Left lung (tissue), 10 donors: ENCODE data around the gene DCDC1. TPM values are rescaled to one million over a fixed set of nuclear protein-coding genes. Genes with fewer than 3 reads are reported as not detected.
A peak's percentile ranks its signal among the peaks of the same experiment; 100 is the strongest.

ENCODE experiments used
- ATAC-seq: fragments of 200-7000 bp; cut with Tn5 transposase; one replicate; pipeline ENCODE4 v1.9.1; 2020; ENCODE audit warnings: moderate library complexity
- DNase-seq, 4 donors: peaks; one replicate each; pipeline ENCODE4 v3.0.0-alpha.2; 2013 to 2020
- H3K27ac ChIP-seq, 2 donors: fragments of 200-600 bp; sonication (generic) in 1 of 2; one replicate each; pipeline versions ENCODE4 v1.5.0 to v1.8.0; 2020 to 2021
- H3K27me3 ChIP-seq, 2 donors: fragments of 200-600 bp; sonication (generic) in 1 of 2; one replicate each; pipeline versions ENCODE4 v1.5.0 to v1.8.0; 2020 to 2021
- H3K36me3 ChIP-seq, 2 donors: fragments of 200-600 bp; sonication (generic) in 1 of 2; one replicate each; pipeline versions ENCODE4 v1.5.0 to v1.8.0; 2020 to 2021
- H3K4me1 ChIP-seq, 2 donors: fragments of 200-600 bp; one replicate each; pipeline ENCODE4 v1.8.0; 2021
- H3K4me3 ChIP-seq, 2 donors: fragments of 200-600 bp; sonication (generic) in 1 of 2; one replicate each; pipeline versions ENCODE4 v1.5.0 to v1.8.0; 2020 to 2021; ENCODE audit warnings: mild to moderate bottlenecking in 1 of 2
- H3K9me3 ChIP-seq, 2 donors: fragments of 200-600 bp; sonication (generic) in 1 of 2; one replicate each; pipeline versions ENCODE4 v1.5.0 to v1.8.0; 2020 to 2021
- intact Hi-C, 2 donors: fragments of 100-400 bp; cut with DNase I; formaldehyde crosslinking; loops; one replicate each; pipeline versions ENCODE4 v1.11.2 to v1.14.2; 2022
- polyA plus RNA-seq, 6 donors: library from polyadenylated mRNA; unstranded; fragments of 120-200 nt; gene quantifications; one replicate each; pipeline ENCODE4 v1.2.1, GENCODE V29; 2013; ENCODE audit not compliant: insufficient read length in 6 of 6
- total RNA-seq, 2 donors: library from RNA; stranded (reverse); fragmentation: NEBNext Ultra II Directional; extraction: Animal tissue kit (Norgen Biotek cat#: 25700); gene quantifications; one replicate each; pipeline ENCODE4 v1.2.1, GENCODE V29; 2021
- TF ChIP-seq, protein P1 (sequence below), 2 donors: fragments of 200-600 bp; sonication (generic) in 1 of 2; IDR thresholded peaks; one replicate each; pipeline versions ENCODE4 v1.5.0 to v1.8.0; 2021; ENCODE audit warnings: antibody characterized with exemption in 2 of 2
- donor health status: DM: no; HTN: yes; CAD: no.
- donor health status: DM: no; HTN: no; CAD: no.

DCDC1 gene
- total and polyA plus RNA-seq, 8 donors, result 0.09 to 3.3 (median 2.0) TPM

DNA sequence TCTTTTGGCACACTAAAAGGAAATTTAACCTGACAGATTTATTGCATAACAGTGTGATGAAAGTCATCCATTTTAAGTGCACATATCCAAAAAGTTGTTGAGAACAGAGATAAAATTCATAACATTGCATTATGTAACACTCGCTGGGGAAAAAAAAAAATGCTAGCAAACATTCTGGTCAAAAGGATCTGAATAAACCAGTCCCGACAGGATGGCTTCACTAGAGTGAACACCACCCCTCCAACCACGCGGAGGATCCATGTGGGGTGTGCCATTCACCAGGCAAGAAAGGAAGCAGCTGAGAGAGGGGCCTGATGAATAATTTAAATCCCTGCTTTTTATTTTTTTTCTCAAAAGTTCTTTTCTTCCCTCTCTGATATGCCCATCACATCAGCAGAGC, 258.7 kb downstream of the DCDC1 start:
- intact Hi-C loops, result no loop called here
- no peaks in the 10 kb centered on the region for H3K4me1 ChIP-seq
- H3K4me3 ChIP-seq, result no peak overlapping the region
- H3K9me3 ChIP-seq, result no peaks in the 10 kb centered on the region
- ATAC-seq (no peak), DNase-seq (no peak)
- TF ChIP-seq, protein P1, sequence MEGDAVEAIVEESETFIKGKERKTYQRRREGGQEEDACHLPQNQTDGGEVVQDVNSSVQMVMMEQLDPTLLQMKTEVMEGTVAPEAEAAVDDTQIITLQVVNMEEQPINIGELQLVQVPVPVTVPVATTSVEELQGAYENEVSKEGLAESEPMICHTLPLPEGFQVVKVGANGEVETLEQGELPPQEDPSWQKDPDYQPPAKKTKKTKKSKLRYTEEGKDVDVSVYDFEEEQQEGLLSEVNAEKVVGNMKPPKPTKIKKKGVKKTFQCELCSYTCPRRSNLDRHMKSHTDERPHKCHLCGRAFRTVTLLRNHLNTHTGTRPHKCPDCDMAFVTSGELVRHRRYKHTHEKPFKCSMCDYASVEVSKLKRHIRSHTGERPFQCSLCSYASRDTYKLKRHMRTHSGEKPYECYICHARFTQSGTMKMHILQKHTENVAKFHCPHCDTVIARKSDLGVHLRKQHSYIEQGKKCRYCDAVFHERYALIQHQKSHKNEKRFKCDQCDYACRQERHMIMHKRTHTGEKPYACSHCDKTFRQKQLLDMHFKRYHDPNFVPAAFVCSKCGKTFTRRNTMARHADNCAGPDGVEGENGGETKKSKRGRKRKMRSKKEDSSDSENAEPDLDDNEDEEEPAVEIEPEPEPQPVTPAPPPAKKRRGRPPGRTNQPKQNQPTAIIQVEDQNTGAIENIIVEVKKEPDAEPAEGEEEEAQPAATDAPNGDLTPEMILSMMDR (IDR thresholded peaks at IDR 0.05), result no peak
- H3K36me3 ChIP-seq, result no peaks in the 10 kb centered on the region
- H3K27ac ChIP-seq, result no peak overlapping the region
- no peaks in the 10 kb centered on the region for H3K27me3 ChIP-seq

DNA sequence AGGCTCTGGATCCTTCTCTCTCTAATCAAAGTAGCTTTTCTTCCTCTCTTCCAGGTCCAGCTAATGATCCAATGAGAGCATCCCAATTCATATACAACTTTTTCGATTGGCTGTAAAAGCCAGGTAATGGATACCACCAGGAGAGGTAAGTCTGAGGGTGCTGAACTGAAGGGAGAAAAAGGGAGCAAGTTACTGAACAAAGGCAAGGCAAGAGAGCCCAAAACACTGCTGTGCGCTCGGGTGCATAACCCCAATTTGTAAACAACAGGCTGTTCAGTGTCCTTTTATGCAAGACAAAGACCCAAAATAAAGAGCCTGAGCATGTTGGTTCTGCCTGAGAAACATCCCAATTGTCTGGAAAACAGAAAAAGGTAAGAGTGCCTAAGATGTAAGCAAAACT, 260.1 kb downstream of the DCDC1 start:
- ATAC-seq (no peak), DNase-seq (no peak)
- Histone ChIP-seq H3K4me1 (no peaks in the 10 kb centered on the region), H3K27ac (no peak overlapping the region), H3K4me3 (no peak overlapping the region), H3K9me3 (no peaks in the 10 kb centered on the region), H3K27me3 (no peaks in the 10 kb centered on the region), H3K36me3 (no peaks in the 10 kb centered on the region)
- intact Hi-C loops, result no loop called here
- TF ChIP-seq, protein P1 (IDR thresholded peaks at IDR 0.05), result no peak

DNA sequence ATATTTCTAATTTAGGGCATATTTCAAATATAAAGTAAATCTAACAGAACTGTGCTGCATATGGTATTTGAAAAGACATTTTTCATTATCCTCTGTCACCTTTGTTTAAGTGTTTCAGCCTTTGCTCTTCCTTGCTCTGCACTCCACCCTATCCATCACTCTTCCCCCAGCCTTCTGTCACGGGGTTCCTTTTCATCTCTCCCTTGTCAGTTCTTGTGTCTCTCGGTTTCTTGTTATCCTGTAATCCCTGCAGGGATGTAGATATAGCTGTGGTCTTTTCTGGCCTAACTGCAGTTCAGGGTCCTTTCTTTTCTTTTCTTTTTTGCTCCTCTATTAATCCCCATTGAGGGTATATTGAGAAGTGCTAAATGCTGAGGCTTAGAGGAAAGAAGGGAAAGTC, 261.9 kb downstream of the DCDC1 start:
- H3K27me3 ChIP-seq, result no peaks in the 10 kb centered on the region
- DNase-seq (no peak), ATAC-seq (no peak)
- TF ChIP-seq, protein P1 (IDR thresholded peaks at IDR 0.05), result no peak
- no peak overlapping the region for H3K27ac ChIP-seq
- intact Hi-C loops, result no loop called here
- no peaks in the 10 kb centered on the region for H3K36me3 ChIP-seq
- no peaks in the 10 kb centered on the region for H3K4me1 ChIP-seq
- no peak overlapping the region for H3K4me3 ChIP-seq
- H3K9me3 ChIP-seq, result no peaks in the 10 kb centered on the region

DNA sequence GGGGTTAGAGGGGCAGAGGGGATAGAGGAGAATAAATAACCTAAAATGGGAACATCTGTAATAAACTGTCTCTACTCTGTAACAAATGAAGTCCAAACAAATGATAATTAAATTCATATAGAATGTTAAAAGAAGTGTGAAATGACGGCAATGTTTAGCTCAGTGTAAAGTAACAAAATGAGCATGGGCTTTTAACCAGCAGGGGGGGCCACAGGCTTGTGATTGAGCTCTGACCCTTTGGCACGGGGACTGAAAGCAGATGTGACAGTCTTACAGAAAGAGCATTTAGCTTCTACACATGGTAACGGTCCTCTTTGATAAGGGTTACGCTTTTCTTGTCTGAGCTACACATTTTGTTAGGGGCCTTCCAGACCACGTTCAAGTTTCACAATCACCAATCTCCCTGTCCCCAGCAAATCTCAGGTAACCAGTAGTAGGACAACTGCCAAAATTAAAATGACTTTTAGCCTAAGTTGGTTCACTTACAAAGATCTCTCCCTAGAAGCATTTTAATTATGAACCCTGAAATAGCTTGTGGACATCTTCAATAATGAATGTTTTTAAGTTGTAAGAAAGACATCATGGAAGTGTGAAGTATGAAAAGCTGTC, 262.5 kb downstream of the DCDC1 start:
- TF ChIP-seq, protein P1 (IDR thresholded peaks at IDR 0.05), result peak; percentile 44 to 51
- intact Hi-C loops, result no loop called here
- DNase-seq, result peak in 2 of 4 donors; percentile 37 to 72
- Histone ChIP-seq H3K4me1 (no peaks in the 10 kb centered on the region), H3K4me3 (no peak overlapping the region), H3K27ac (no peak overlapping the region), H3K27me3 (no peaks in the 10 kb centered on the region), H3K36me3 (no peaks in the 10 kb centered on the region), H3K9me3 (no peaks in the 10 kb centered on the region)
- ATAC-seq, result peak; percentile 75

DNA sequence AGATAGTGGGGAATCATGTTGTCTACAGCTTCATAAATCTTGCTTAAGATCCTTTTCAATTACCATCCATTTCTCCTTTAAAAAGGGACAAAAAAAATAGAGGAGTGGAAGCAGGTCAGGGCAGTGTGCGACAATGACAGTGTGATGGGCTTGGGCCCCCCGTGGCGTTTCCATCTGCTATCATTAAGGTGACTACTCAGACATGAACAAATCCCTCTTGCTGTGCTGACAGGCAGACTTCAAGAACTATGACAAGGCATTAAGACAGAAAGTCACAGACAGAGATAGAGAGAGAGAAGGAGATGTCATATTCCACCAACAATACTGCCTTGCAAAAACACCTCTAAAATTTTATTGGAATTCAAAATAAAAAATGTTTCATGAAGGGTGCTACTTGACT, 263.2 kb downstream of the DCDC1 start:
- Histone ChIP-seq H3K4me3 (no peak overlapping the region), H3K36me3 (no peaks in the 10 kb centered on the region), H3K27ac (no peak overlapping the region), H3K4me1 (no peaks in the 10 kb centered on the region), H3K27me3 (no peaks in the 10 kb centered on the region), H3K9me3 (no peaks in the 10 kb centered on the region)
- ATAC-seq (no peak), DNase-seq (peak in 1 of 4 donors; percentile 35)
- TF ChIP-seq, protein P1 (IDR thresholded peaks at IDR 0.05), result no peak
- intact Hi-C loops, result no loop called here
